GM18517 (cell line): ENCODE data around the gene TNS3.
A peak's percentile ranks its signal among the peaks of the same experiment; 100 is the strongest.

ENCODE experiments used
- ATAC-seq: cut with Tn5 transposase; IDR thresholded peaks from one replicate; pipeline ENCODE4 v1.9.1; 2021; ENCODE audit warnings: mild to moderate bottlenecking, moderate library complexity; ENCODE audit not compliant: unreplicated experiment

TNS3 gene

DNA sequence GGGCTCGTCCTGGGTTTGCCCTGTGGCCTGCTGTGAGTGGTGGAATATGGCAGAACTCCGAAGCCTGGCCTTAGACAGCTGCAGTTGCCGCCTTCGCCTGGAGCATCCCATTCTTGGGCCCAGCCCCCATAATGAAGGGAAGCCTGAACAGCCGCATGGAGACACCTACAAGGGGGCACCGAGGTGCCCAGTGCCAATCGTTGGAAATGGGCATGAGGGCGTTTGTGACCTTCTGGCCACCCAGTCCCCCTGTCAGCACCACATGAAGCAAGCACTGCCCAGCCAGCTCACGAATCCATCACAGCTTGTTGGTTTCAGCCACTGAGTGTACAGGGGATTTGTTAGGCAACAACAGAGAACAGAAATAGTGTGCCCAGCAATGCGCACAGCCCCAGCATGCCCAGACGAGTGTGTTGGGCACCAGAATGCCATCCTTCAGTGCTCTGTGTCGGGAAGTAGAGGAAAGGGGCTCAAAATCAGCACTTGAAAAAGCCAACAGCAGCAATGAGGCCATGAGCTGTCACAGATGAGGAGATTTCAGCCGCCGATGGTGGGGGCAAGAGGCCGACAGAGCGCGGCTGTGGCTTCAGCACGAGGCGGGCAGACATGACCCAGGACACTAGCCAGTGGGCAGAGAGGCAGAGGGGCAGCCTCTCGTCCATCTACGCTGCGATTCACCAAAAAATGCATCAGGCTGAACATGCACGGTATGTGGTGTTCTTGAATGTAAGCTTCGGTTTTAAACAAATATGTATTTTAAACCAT is 91.2 kb downstream of the TNS3 start:
- ATAC-seq: no peak

DNA sequence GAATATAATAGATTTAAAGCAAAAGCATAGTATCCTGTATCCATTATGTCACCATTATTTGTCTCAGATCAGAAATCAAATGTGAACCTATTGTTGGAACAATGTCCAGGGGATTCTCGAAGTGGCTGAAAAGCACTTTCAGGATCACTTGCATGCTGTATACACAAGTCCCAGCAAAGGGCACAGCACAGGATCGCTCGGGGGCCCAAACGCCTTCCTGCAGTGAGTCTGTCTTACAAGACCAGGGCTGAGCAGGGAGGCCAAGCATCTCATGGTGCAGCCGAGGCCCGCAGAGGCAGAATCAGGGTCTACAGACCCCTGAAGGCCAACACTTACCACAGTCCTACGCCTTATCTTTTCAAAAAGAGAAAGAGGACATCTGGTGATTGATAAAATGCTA is 92.3 kb downstream of the TNS3 start:
- ATAC-seq: no peak

DNA sequence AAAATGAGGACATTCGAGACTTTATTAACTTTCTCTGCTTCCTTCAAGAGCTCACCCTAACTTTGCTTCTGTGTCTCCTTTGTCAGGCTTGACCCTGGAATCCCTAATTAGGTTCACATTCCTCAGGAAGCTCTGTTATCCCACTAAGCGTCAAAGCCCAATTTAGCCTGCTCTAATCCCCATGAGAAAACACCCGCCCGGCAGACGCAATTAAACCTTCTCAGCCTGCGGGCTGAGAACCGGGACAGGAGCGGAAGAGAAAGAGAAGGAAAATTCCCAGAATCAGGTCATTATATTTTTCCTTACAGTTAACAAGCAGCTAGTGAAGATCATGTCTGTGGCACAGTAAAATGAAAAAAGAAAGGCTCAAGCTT is 93.0 kb downstream of the TNS3 start:
- no peak for ATAC-seq

DNA sequence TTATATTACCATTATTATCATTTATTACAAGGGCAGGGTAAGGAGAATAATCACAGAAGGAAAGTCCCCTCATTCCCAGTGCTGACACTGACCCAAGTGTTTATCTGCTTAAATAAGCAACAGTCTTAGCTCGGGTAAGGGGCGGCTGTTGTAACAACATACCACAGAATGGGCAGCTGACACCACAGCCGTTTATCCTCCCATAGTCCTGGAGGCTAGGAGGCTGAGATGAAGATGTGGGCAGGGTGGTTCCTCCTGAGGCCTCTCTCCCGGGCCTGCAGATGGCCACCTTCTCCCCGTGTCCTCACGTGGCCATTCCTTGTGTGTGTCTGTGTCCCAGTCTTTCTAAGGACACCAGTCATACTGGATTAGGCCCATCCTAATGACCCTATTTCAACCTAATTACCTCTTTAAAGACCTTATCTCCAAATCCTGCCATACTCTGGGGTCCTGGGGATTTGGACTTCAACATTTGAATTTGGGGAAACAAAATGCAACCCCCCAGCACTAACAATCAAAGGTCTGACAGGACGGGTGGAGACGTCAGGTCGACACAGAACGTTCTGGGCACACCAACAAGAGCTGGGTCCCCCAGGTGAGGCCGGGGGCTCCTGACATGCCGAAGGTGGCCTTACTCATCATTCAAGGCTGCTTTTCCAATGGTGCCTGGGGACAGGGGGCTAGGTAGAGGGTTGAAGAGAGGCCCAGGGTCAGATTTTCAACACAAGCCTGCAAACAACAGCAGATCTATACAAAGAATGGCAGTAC is 93.5 kb downstream of the TNS3 start:
- ATAC-seq: no peak

DNA sequence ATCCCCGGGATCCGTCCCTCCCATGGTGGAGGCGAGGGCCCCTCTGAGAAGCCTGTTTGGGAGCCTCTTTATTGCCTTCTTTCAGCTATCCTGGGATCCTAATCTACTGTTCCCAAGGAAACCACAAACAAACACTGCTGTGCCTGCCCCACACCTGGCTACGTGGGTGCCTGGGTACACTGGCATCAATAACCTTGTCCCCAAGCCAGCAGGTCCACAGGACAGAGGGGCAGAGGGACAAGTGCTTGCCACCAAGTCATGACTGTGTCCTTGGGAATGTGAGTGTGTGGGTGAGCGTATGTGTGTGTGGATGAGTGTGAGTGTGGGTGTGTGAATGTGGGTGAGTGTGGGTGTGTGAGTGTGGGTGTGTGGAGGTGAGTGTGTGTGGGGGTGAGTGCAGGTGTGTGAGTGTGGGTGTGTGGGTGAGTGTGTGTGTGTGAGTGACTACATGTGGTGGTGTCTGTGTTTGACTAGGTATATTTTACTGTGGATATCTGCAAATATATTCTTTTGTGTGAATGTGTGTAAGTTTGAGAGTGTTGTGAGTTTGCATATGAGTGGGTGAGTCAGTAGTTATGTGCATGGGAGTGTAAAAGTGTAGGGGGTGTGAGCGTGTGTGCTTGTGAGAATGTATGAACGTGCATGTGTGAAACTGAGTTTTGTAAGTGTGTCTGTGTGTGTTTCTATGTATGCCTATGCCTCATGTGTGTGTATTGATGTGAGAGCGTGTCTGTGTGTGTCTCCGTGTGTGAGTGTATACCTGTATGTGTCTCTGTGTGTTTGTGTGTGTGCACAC is 96.1 kb downstream of the TNS3 start:
- ATAC-seq: no peak

DNA sequence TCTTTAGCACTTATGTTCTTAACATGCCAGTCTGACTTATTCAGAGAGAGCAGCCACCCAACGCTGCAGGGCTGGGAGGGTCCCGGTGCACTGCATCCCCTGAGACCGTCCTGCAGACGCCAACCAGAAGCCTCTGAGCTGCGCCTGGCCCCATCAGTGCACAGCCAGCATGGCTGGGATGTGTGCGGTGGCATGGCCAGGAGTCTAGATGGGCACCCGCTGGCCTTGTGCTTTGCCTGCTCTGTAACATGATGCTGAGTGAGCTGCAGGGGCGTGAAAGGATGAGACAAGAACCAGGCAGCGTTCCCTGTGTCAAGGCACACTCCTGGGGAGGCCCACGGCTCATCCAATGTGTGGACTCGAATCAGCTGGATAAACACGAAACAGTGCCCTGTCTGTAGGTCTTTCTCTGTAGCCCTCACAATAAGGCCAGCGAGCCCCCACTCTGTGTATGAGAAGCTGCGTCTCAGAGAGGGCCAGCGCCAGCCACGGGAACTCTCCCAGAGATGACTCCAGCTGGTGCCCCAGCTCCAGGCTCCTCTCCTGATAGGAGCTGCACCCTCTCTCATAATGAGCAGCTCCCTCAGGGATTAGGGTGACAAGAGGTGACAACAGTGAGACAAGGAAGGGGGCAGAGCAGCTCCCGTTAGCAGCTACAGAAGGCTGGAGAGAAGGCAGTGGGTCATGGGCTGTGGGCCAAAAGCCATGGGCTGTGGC is 96.8 kb downstream of the TNS3 start:
- ATAC-seq: no peak

DNA sequence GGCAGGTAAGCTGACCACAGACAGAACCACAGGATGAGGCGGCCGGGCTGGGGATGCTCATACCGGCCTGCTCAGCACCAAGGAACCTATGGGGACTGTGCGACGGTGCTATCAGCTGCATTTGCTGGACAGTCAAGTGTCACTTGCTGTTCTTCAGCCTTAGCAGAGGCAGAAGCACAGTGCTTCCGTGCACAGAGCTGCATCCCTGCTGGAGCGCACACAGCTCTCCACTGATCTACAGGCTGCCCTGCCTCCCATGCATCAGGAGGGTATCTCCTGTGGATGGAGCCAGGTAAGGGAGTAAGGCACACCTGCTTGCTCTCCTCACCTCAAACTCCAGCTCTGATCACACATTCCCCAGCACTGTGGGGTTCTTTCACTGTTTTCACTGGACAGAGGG is 97.5 kb downstream of the TNS3 start:
- no peak for ATAC-seq

DNA sequence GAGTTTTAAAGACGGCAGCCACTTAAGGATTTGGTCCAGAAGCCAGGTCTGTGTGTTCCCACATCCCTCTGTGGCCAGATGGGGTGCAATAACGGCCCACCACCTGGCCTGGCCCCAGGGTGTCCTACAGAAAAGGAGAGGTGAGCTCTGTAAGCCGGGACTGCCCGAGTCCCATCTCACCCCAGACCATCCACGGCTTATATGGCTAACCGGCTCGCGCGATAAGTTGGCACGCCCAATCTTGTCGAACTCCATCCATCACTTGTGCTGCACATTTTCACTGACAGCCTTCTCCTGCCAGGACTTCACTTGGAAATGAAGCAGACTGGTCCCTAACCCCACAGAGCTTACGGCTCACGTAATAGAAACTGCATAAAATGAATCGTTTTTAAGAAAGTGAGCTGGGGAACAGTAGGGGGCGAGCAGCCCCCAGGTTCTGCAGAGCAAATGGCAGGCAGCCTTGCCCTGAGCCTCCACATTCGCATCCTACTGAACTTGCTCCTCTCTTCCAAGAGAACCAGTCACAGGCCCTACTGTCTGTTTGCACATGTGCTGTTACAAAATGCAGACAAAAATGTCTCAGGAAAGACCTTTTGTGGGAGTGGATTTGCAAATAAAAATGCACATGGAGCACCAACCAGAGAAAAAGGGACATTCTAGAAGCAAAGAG is 98.2 kb downstream of the TNS3 start:
- ATAC-seq: no peak

DNA sequence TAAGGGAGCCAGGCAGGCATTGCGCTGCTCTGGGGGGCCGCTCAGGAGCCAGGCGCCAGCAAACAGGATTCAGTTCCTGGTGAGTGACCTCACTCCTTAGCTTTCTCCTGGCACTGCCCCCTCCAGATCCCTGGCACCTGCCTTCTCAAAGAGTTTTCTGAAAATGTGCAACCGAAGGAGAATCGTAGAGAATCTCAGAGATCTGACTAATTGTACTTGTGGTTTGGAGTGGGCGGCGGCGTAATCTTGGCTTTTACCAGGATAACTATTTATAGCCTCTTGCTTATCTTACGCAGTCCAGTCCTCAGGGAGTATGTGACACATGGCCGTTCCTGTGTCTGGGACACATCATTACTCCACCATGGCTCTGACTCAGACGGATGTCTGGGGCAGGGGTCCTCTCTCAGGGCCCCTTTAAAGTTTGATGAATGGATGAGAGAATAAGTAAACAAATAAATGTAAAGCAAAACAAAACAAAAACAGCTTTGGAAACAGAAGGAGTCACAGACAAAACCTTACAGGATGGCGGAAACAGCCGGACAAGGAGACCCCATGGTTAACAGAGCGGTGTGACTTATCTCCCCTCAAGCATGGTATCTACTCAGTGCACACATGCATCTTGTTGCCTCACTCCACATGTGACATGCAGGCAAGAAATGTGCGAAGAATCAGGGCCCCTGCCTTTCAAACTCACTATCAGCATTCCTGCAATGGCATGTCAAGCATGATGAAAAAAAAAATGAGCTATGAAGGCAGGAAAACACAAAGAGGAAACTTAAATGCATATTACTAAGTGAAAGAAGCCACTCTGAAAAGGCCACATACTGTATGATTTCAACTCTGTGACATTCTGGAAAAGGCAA is 99.7 kb downstream of the TNS3 start:
- ATAC-seq: no peak

DNA sequence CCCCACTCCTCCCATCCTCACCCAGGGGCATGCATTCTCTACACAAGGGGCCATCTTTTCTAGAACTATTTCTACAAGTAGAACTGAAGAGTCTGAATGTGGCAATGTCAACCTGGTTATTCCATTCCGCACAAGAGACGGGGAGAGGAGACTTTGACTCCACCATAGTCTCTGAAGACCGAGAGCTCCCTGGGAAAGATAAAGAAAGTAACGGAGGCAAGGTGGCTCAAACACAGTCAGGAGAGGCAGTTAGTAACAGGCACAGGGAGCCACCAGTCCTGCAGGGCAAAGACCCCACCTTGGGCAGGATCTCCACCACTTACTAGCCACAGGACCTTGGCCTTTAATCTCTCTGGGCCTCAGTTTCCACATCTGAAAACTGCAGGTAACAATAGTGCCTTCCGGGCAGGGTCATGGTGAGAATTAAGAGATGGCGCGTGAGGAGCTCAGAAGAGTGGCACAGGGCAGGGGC is 100.3 kb downstream of the TNS3 start:
- no peak for ATAC-seq

DNA sequence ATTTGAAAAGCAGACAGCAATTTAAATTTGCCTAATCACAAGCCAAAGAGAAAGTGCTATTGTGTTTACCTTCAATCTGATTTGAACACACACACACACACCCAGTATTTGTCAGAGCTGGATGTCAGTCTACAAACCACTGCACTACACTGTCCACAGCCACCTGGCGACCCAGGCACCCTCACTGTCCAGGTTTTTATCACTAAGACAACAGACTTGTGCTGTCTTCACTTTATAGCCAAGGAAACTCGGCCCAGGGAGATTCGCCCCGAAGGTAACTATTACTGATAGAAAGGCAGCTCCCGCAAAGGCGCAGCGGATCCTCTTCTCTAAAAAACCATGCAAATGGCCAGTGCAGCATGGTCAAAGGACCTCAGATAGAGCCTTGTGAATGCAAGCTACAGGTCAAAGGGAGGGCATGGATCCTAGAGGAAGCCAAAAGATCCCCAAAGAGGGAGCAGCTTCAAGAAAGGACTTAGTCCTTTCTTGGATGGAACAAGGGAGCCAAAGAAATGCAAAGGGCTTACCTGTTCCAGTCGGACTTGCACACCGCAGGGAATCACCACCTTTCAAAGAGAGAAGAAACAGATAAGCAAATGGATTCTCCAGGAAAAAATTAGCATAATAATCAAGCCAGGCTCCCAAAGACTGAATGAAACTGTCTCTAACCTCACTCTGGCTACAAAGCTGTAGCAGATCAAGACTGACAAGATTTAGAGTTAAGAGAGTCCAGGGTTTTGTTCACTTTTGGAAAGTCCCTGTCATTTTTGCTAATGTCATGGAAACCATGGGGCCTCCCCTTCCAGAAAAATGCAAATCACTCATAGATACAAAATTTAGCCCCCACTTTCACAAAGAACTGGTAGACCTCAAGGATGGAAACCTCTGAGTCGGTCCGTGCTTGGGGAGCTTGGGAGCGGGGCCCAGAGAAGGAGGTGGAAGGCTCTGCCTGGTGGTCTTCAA is 101.1 kb downstream of the TNS3 start:
- ATAC-seq: peak; percentile 71

DNA sequence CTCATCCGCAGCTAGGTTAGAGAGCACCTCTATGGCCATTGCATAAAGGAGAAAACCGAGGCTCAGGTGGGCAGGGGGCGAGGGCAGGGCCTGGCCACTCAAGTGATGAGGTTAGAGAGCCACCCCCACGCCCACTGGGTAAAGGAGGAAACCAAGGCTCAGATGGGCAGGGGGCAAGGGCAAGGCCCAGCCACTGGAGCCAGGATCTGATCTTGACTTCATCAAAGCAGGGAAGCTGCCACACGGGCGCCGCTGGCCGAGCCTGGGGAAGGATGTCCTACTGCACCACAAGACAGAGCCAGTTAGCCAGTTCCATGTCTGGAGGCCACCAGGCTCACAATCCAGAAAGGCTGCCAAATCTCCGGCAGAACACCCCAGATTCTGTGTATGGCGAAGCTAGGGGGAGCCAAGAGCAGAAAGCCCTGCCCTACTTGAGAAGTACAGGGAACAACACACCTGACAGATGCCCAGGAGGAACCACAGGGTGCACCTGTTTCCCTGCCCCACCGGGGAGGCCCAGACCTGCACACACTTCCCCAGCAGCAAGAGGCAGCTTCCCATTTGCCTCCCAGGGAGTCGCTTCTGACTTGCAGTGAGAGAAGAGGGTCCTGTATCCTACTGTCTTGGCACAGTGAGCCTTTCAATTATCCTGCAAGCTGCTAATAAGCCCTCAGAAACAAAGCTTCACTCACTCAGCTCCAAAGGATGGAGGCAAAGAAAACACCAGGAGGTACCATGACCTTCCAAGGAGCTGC is 101.9 kb downstream of the TNS3 start:
- no peak for ATAC-seq

DNA sequence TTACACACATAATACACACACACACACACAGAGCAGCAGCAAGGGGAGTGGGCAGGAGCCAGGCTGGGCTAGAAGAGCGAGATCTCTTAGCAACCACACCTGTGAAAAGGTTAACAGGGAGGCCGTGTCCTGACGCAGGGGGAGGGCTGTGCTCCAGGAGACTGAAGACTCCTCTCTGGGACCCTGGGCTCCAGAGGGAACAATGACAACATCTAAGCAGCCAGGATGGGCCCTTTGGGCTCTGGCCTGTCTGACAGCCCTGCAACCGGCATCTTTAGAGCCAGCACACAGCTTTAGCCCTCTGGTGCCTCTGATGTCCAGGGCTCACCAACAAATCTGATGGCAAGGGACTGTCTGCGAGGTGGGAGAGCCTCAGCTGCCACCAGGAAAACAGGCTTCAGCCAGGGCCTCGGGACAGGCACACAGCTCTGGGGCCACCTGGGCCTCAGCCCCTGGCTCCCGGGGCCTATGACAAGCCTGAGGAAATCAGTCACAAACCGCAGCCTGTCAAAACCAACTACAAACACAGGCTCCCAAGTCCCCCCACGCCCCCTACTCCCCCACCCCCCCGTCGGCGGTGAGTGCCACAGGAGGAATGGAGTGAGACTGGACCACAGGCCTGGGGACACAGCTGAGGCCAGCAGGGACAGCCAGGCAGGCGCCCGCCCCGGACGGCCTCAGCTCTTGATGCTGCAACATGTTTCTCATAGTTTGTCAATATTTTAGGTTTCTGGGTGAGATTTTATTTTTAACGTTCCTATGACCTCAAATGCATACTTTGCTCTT is 102.8 kb downstream of the TNS3 start:
- no peak for ATAC-seq

DNA sequence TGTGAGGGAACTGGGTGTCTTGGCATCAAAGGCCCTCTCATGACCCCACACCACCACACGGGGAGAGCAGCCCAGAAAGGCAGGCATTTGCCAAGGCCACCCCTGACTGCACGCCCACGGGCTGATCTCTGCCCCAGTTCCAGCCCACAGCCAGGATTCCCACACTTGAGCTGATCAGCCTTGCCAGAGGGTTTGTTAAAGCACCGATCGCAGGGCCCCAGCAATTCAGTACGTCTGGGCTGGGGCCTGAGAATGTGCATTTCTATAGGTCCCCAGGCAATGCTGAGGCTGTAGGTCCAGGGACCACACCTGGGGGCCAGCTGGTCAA is 103.9 kb downstream of the TNS3 start:
- no peak for ATAC-seq

DNA sequence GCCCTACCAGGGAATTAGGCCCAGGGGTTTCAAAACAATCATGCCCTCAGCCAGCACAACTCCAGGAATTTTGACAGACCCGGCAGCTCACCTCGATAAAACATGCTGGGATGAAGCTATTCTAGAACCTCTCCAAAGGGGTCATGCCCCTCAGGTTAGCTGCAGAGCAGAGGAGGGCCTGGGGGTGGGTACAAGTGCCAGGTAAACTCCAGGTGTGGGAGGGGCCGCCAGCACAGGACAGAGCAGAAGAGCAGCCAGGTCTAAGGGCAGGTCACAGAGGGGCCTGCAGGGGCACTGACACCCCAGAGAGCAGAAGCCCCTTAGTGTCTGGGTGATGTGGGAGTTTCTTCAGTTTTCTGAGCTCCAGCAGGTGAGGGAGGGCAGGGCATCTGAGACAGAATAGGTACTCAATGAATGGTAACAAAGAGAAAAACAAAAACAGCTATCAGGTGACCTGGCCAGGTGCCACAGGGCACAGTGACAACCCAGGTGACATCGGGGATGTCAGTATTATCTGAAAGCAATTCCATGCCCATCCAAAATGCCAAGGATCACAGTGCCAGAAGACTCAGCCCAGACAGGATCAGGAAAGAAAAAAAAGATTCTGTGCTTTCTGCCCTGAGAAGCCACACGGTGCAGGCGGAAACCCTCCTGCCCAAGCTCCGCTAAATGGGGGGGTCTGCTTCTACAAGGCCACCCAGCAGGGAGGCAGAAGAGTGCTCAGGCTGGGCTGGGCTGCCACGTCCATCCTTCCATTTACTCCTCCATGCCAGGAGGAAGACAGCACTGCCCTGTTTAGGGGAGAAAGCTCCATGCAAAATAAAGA is 104.5 kb downstream of the TNS3 start:
- no peak for ATAC-seq

DNA sequence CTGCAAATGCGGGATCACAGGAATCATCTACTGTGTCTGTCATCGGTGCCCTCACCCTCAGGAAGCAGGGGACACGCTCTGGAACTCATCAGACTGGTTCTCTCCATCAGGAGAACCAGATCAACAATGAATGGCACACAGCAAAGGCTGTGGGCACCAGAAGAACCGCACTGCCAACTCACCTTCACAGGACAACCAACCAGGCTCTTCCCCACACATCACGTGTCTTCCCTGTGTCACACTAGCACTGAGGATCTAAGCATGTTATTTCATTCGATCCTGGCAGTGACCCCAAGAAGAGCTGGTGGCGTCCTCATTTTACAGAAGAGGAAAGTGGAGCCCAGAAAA is 106.1 kb downstream of the TNS3 start:
- ATAC-seq: no peak
